HCT116 (cell line): ENCODE data around the gene TMEM271. TPM values are rescaled to one million over a fixed set of nuclear protein-coding genes. Genes with fewer than 3 reads are reported as not detected.

Experiments
- ATAC-seq: fragments of 200-7000 bp; cut with Tn5 transposase; 2 replicates; pipeline ENCODE4 v1.9.1; 2020; ENCODE audit warnings: mild to moderate bottlenecking, moderate library complexity
- BruUV-seq: library from RNA; stranded (reverse); fragments of 400-500 nt; replicated peaks from 2 replicates; lab custom pipeline; 2021; lab: Mats Ljungman, UMichigan
- CTCF ChIA-PET: fragments of 300-600 bp; sonication (Branson Sonifier 250); formaldehyde crosslinking; loops from one replicate; lab custom pipeline; 2021; ENCODE audit warnings: antibody characterized with exemption; lab: Charles Lee
- POLR2A ChIA-PET: fragments of 300-600, 350-600 bp; sonication (Branson Sonifier 250); formaldehyde crosslinking; loops from one replicate; lab custom pipeline; 2021; ENCODE audit warnings: antibody characterized with exemption; lab: Charles Lee
- RAD21 ChIA-PET, 2 experiments: fragments of 300-600 bp; sonication (Branson Sonifier 250); formaldehyde crosslinking; loops; one replicate each; lab custom pipeline; 2023; ENCODE audit warnings: low total read pairs in 2 of 2; ENCODE audit not compliant: uncharacterized antibody in 2 of 2, unreplicated experiment in 2 of 2, low non-redundant PET in 1 of 2; lab: Charles Lee
- DNase-seq: peaks from one replicate; pipeline ENCODE4 v3.0.0-alpha.2; 2010; ENCODE audit warnings: low read depth, low spot score
- H2AFZ ChIP-seq: fragments of 200-600 bp; shearing (Covaris generic), sonication (generic); 2 replicates; pipeline ENCODE4 v1.6.1; 2017; ENCODE audit warnings: low read depth, mixed run types, mixed read lengths, antibody characterized with exemption, low read length; ENCODE audit not compliant: poor library complexity, severe bottlenecking
- H3K27ac ChIP-seq: 2 replicates; pipeline ENCODE4 v1.5.1; 2012; ENCODE audit warnings: low read depth, low read length
- H3K27me3 ChIP-seq: fragments of 200-600 bp; sonication (generic); 2 replicates; pipeline ENCODE4 v1.6.1; 2016; ENCODE audit warnings: mixed run types, low read length, mixed read lengths; ENCODE audit not compliant: insufficient read depth
- H3K36me3 ChIP-seq, 2 experiments: fragments of 200-500 bp in 1 of 2; fragments of 200-600 bp in 1 of 2; sonication (Bioruptor generic) in 1 of 2; sonication (generic) in 1 of 2; 2 replicates each; pipeline versions ENCODE4 v1.5.1 to v1.6.1; 2014 to 2016; ENCODE audit warnings: low read length in 2 of 2, inconsistent platforms in 1 of 2, mixed read lengths in 1 of 2, mixed run types in 1 of 2; ENCODE audit not compliant: insufficient read depth in 2 of 2, control insufficient read depth in 1 of 2
- H3K4me1 ChIP-seq, 2 experiments: fragments of 200-600 bp in 1 of 2; sonication (generic) in 1 of 2; 2 replicates each; pipeline versions ENCODE4 v1.5.1 to v1.6.1; 2012 to 2017; ENCODE audit warnings: low read length in 2 of 2, inconsistent platforms in 1 of 2, mild to moderate bottlenecking in 1 of 2, mixed read lengths in 1 of 2, mixed run types in 1 of 2, moderate library complexity in 1 of 2; ENCODE audit not compliant: insufficient read depth in 2 of 2, control insufficient read depth in 1 of 2
- H3K4me2 ChIP-seq: fragments of 200-600 bp; sonication (generic); 2 replicates; pipeline ENCODE4 v1.6.1; 2017; ENCODE audit warnings: mixed run types, low read length, mixed read lengths
- H3K4me3 ChIP-seq, 2 experiments: fragments of 200-600 bp in 1 of 2; sonication (generic) in 1 of 2; replicated peaks in 1 of 2; 2 replicates each; pipeline ENCODE4 v1.5.1; 2011 to 2016; ENCODE audit warnings: low read length in 2 of 2, control low read depth in 1 of 2, low read depth in 1 of 2, mild to moderate bottlenecking in 1 of 2, mixed read lengths in 1 of 2, mixed run types in 1 of 2
- H3K79me2 ChIP-seq: fragments of 200-600 bp; sonication (generic); 2 replicates; pipeline ENCODE4 v1.6.1; 2017; ENCODE audit warnings: mild to moderate bottlenecking, mixed run types, low read length, moderate library complexity, mixed read lengths; ENCODE audit not compliant: insufficient read depth
- H3K9ac ChIP-seq: fragments of 200-600 bp; sonication (generic); 2 replicates; pipeline ENCODE4 v1.6.1; 2016; ENCODE audit warnings: low read length, mixed read lengths
- H3K9me2 ChIP-seq: fragments of 200-600 bp; sonication (generic), shearing (Covaris generic); 2 replicates; pipeline ENCODE4 v1.6.1; 2017; ENCODE audit warnings: mixed run types, mild to moderate bottlenecking, moderate library complexity; ENCODE audit not compliant: insufficient read depth
- H3K9me3 ChIP-seq, 2 experiments: fragments of 200-500 bp in 1 of 2; fragments of 200-600 bp in 1 of 2; sonication (Bioruptor generic) in 1 of 2; sonication (generic) in 1 of 2; 2 replicates each; pipeline ENCODE4 v1.6.1; 2014 to 2017; ENCODE audit warnings: low read length in 2 of 2, mixed read lengths in 2 of 2, inconsistent platforms in 1 of 2, low read depth in 1 of 2, mild to moderate bottlenecking in 1 of 2, mixed run types in 1 of 2, moderate library complexity in 1 of 2; ENCODE audit not compliant: control insufficient read depth in 1 of 2, insufficient read depth in 1 of 2
- H4K20me1 ChIP-seq: fragments of 200-600 bp; sonication (generic), shearing (Covaris generic); 2 replicates; pipeline ENCODE4 v1.6.1; 2017; ENCODE audit warnings: mixed run types, mild to moderate bottlenecking, moderate library complexity; ENCODE audit not compliant: insufficient read depth
- CBX3 ChIP-seq: IDR thresholded peaks from 2 replicates; pipeline ENCODE4 v1.6.1; 2012; ENCODE audit warnings: low read depth
- CEBPB ChIP-seq: IDR thresholded peaks from 2 replicates; pipeline ENCODE4 v1.6.1; 2012; ENCODE audit warnings: low read depth
- CTCF ChIP-seq, 3 experiments: fragments of 200-600 bp in 1 of 3; sonication (generic) in 1 of 3; IDR thresholded peaks in 2 of 3; conservative IDR thresholded peaks in 1 of 3; 2 replicates each; pipeline ENCODE4 v1.5.1; 2012 to 2017; ENCODE audit warnings: low read depth in 2 of 3, low read length in 2 of 3, antibody characterized with exemption in 1 of 3, borderline replicate concordance in 1 of 3, control low read depth in 1 of 3, mild to moderate bottlenecking in 1 of 3, mixed read lengths in 1 of 3, mixed run types in 1 of 3, moderate library complexity in 1 of 3; ENCODE audit not compliant: insufficient read depth in 1 of 3
- EZH2 ChIP-seq: fragments of 200-600 bp; sonication (generic); IDR thresholded peaks from 2 replicates; pipeline ENCODE4 v1.6.1; 2017; ENCODE audit warnings: antibody characterized with exemption, mixed run types
- EZH2phosphoT487 ChIP-seq: fragments of 200-600 bp; IDR thresholded peaks from 2 replicates; pipeline ENCODE4 v1.6.1; 2018; ENCODE audit warnings: antibody characterized with exemption, borderline replicate concordance
- FOSL1 ChIP-seq: IDR thresholded peaks from 2 replicates; pipeline ENCODE4 v1.6.1; 2012; ENCODE audit warnings: low read depth
- POLR2A ChIP-seq: IDR thresholded peaks from 2 replicates; pipeline ENCODE4 v1.7.0; 2011; ENCODE audit warnings: borderline replicate concordance; ENCODE audit not compliant: insufficient read depth, insufficient read length; ENCODE audit errors: extremely low read depth
- SRF ChIP-seq: IDR thresholded peaks from 2 replicates; pipeline ENCODE4 v1.6.1; 2012; ENCODE audit warnings: low read depth
- TCF7L2 ChIP-seq: IDR thresholded peaks from 2 replicates; pipeline ENCODE4 v1.7.0; 2011; ENCODE audit warnings: borderline replicate concordance, inconsistent platforms; ENCODE audit not compliant: insufficient read depth, insufficient read length; ENCODE audit errors: extremely low read depth
- ZBTB33 ChIP-seq: IDR thresholded peaks from 2 replicates; pipeline ENCODE4 v1.6.1; 2011; ENCODE audit warnings: mild to moderate bottlenecking, low read length, moderate library complexity; ENCODE audit not compliant: insufficient replicate concordance; ENCODE audit errors: extremely low read depth
- ZFX ChIP-seq: fragments of 450-650 bp; IDR thresholded peaks from 2 replicates; pipeline ENCODE4 v1.6.1; 2017
- ZNF274 ChIP-seq: fragments of 200-500 bp; sonication (Bioruptor generic); IDR thresholded peaks from 2 replicates; pipeline ENCODE4 v1.6.1; 2014; ENCODE audit warnings: mild to moderate bottlenecking, low read depth, low read length, inconsistent platforms
- intact Hi-C: fragments of 100-400 bp; cut with micrococcal nuclease; formaldehyde crosslinking; loops from 2 replicates; pipeline ENCODE4 v1.10.0; 2022
- total RNA-seq: library from RNA; stranded (reverse); gene quantifications from one replicate; pipeline ENCODE4 v1.2.1, GENCODE V29; 2021; ENCODE audit not compliant: unreplicated experiment
- TF ChIP-seq, protein P1 (sequence below): IDR thresholded peaks from 2 replicates; pipeline ENCODE4 v1.6.1; 2012; ENCODE audit warnings: low read depth
- TF ChIP-seq, protein P2 (sequence below): IDR thresholded peaks from 2 replicates; pipeline ENCODE4 v1.6.1; 2012

TMEM271 gene
- total RNA-seq, 1 experiment from 2014 or later: not detected

- TF ChIP-seq CTCF (IDR thresholded peaks at IDR 0.05 in 2 of 3, conservative IDR thresholded peaks at IDR 0.05 in 1 of 3; ENCODE audit: borderline replicate concordance in 1 of 3, insufficient read depth in 1 of 3, low read depth in 2 of 3, low read length in 2 of 3) (no peak), FOSL1 (no peak)
Observed at GRCh38 chr4:623914-624566, 47.9 kb upstream of the TMEM271 start (continued).

DNA sequence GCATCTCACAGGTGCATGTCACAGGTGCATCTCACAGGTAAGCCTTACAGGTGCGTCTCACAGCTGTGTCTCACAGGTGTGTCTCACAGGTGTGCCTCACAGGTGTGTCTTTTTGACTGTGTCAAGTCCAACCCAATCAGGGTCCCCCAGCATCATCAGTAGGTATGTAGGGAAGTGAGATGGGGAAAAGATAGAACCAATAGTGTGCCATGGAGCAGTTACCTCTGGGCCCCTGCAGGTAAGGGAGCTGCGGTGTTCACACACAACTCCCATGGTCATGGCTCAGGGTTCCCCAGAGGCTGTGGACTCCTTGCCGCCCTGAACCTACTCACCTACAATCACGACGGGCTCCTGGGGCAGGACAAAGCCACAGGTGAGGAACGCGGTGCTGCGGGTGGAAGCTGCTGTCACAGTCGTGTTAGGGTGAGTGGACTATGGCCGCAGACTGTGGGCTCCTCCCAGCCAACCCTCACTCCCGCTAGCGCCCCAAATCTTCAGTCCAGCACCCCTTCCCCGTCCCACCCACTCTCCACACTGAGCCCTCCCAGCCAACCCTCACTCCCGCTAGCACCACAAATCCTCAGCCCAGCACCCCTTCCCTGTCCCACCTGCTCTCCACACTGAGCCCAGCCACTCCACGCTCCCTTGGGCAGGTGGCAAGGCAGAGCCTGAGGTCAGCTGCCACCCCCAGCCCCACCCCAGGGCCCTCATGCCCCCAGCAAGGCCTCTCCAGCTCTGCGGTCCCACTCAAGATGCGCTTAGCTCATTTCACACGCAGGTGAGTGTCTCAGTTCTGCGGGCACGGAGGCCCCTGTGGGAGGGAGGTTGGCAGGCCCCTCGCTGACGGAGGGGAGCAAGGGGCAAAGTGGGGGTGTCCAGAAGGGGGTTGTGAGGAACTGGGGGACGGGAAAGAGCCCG is 47.2 kb upstream of the TMEM271 start:
- H2AFZ ChIP-seq: no peak overlapping the region
- H3K9me3 ChIP-seq: no peaks in the 10 kb centered on the region
- H3K79me2 ChIP-seq: no peaks in the 10 kb centered on the region
- H3K9ac ChIP-seq: no peak overlapping the region
- ATAC-seq (no peak), DNase-seq (no peak)
- no peaks in the 10 kb centered on the region for H3K36me3 ChIP-seq
- ChIA-PET CTCF (no interaction called here), RAD21 (no interaction called here), POLR2A (no interaction called here)
- H3K4me1 ChIP-seq: no peaks in the 10 kb centered on the region
- BruUV-seq: no TSS peak
- H3K27ac ChIP-seq: no peak overlapping the region
- intact Hi-C loops: no loop called here
- H3K4me3 ChIP-seq: no peak overlapping the region
- no peaks in the 10 kb centered on the region for H3K27me3 ChIP-seq
- H3K4me2 ChIP-seq: no peak overlapping the region
- H4K20me1 ChIP-seq: no peaks in the 10 kb centered on the region
- no peaks in the 10 kb centered on the region for H3K9me2 ChIP-seq
- TF ChIP-seq EZH2phosphoT487 (no peak), SRF (no peak), ZBTB33 (no peak), ZFX (no peak), CBX3 (no peak), POLR2A (no peak), CEBPB (no peak), TCF7L2 (no peak), FOSL1 (no peak), ZNF274 (no peak), EZH2 (no peak)
- TF ChIP-seq, protein P1, sequence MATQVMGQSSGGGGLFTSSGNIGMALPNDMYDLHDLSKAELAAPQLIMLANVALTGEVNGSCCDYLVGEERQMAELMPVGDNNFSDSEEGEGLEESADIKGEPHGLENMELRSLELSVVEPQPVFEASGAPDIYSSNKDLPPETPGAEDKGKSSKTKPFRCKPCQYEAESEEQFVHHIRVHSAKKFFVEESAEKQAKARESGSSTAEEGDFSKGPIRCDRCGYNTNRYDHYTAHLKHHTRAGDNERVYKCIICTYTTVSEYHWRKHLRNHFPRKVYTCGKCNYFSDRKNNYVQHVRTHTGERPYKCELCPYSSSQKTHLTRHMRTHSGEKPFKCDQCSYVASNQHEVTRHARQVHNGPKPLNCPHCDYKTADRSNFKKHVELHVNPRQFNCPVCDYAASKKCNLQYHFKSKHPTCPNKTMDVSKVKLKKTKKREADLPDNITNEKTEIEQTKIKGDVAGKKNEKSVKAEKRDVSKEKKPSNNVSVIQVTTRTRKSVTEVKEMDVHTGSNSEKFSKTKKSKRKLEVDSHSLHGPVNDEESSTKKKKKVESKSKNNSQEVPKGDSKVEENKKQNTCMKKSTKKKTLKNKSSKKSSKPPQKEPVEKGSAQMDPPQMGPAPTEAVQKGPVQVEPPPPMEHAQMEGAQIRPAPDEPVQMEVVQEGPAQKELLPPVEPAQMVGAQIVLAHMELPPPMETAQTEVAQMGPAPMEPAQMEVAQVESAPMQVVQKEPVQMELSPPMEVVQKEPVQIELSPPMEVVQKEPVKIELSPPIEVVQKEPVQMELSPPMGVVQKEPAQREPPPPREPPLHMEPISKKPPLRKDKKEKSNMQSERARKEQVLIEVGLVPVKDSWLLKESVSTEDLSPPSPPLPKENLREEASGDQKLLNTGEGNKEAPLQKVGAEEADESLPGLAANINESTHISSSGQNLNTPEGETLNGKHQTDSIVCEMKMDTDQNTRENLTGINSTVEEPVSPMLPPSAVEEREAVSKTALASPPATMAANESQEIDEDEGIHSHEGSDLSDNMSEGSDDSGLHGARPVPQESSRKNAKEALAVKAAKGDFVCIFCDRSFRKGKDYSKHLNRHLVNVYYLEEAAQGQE: no peak
- TF ChIP-seq, protein P2, sequence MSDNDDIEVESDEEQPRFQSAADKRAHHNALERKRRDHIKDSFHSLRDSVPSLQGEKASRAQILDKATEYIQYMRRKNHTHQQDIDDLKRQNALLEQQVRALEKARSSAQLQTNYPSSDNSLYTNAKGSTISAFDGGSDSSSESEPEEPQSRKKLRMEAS: no peak
